GM19438 (cell line): ENCODE data around the gene SENP1.
A peak's percentile ranks its signal among the peaks of the same experiment; 100 is the strongest.
"Not testable (repeated sequence)": the region's sequence is repeated elsewhere in the genome, so short reads cannot be mapped to it uniquely, and the experiment has no call there.

Source experiments
- ATAC-seq: cut with Tn5 transposase; IDR thresholded peaks from one replicate; pipeline ENCODE4 v1.9.1; 2021; ENCODE audit warnings: low read depth; ENCODE audit not compliant: unreplicated experiment

Gene SENP1

GRCh38 chr12:48105867-48106680, at the start of gene SENP1:
Gene SENP1 (minus strand): TSS chr12:48106079. CDS start chr12:48101472, 4,607 bp downstream.
- ATAC-seq = peak; percentile 73

DNA sequence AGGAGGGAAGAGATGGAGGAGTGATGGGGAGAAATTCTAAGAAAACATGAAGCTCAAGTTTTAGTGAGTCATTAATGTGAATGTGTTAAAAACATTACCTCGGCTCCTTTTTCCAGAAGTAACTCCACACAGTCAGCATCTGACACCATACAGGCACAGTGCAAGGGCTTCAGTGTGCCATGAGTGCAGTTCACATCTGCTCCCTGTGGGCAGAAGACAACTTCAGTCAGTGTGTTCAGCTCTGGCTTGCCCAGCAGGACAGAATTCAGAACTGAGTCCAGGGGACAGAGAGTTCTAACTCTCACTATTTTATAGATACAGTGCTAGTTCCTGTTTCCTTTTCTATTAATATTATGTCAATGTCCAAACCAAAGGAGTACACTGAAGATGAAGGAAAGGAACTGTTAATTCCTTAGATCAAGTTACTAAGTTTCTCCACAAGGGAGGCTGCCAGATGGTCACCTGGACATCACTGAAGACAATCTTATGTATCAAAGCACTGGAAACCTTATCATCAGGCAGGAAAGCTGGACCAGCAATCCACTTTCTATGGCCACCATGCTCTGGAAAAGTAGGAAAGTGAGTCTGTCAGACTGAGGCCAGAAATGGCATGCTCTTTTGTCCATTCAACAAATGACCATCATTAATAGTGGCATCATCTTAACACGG, 45.4 kb upstream of the SENP1 start:
- no peak for ATAC-seq

DNA sequence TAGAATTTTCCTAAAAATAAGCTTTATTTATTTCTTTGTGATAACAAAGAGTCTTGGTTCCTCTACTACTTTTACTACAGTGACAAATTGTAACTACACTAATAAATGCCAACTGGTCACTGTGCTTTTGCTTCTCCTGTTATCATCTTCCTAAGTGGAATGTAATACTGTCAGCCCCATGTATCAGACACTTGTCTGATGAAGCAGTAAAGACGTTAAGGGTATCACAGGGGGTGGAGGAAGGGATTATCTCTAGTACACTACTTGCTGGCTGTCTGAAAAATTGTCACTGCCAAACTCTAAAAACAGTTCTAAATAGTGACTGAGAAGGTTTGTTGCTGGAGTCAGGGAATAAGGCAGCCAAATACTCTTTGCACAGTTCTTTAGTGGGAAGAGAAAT, 40.1 kb upstream of the SENP1 start:
- no peak for ATAC-seq

DNA sequence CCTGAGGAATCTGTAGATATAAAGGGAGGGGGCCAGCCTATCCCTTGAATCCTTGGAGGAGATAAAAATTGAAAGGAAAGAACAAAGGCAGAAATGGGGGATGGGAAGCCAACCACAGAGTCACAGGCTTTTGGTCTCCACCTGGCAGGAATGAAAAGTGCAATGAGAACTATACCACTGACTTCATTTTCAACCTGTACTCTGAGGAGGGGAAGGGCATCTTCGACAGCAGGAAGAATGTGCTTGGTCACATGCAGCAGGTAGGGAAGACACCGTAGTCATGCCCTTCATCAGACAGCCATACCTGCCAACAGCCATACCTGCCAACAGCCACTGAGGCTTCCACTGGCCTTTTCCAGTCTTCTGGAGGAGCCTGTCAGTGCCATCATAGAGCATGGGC, 38.0 kb upstream of the SENP1 start:
- no peak for ATAC-seq

- no peak for ATAC-seq
These were observed 37.2 kb upstream of the SENP1 start for GRCh38 chr12:48142818-48143674.

GRCh38 chr12:48135027-48135426, 29.1 kb upstream of the SENP1 start:
- ATAC-seq = no peak

GRCh38 chr12:48132826-48133225, 26.9 kb upstream of the SENP1 start:
- no peak for ATAC-seq

GRCh38 chr12:48131517-48131916, 25.6 kb upstream of the SENP1 start:
- ATAC-seq = no peak

GRCh38 chr12:48129376-48129775, 23.5 kb upstream of the SENP1 start:
- no peak for ATAC-seq

DNA sequence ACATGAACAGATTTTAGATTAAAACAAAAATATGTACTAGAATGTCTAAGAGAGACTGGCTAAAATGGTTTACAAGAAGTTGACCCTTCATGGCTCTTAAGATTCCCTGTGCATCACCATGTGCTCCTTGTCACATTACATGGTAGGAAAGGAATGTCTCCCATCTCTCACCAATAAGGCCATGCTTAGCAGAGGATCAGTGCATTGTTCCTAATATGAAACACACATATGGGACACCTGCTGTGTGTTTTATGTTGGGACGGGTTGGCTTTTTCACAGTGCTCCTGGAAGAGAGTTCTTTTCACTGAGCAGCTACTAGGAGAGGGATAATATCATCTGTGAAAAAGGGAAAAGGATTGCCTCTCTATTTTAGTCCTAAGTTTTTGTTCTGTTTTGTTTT, 22.9 kb upstream of the SENP1 start:
- no peak for ATAC-seq

- ATAC-seq = no peak
These were observed 21.2 kb upstream of the SENP1 start for GRCh38 chr12:48126953-48127630.

DNA sequence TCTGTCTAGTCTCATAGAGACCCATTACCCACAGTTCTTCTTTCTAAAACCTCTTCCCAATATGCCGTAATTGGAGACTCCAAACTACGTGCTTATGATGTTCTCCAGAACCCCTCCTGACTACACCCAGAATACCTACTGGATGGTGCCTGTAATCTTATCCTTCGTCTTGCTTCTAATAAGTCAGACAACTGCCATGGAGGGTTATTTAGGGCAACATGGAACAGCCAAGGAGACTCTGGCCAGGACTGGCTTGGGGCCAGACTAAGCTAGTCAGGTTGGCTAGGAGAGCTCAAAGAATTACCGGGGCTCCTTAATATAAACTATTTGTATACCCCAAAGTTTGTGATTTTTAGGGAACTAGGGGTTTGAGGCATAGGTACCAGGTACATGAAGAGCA, 20.1 kb upstream of the SENP1 start:
- no peak for ATAC-seq

- not testable (repeated sequence) for ATAC-seq
These were observed 19.7 kb upstream of the SENP1 start for GRCh38 chr12:48125542-48125941.

DNA sequence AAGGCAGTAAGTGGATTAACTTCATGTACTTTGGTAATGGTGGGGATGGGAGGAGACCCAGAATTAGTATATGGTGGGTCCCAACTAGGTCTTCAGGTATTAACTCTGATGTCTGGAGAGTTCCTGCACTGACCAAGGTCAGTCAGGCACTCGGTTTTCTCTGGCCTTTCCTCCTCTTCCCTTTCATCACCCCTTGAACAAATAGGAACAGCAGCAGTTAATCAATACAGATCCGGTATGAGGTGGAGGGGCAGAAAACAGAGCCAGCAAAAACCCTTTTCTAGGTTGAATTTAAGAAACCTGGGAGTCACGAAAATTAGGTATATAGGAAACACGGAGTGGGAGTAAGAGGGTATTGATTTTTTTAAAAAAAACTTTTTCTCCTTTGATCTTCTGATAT, 17.3 kb upstream of the SENP1 start:
- ATAC-seq = no peak

DNA sequence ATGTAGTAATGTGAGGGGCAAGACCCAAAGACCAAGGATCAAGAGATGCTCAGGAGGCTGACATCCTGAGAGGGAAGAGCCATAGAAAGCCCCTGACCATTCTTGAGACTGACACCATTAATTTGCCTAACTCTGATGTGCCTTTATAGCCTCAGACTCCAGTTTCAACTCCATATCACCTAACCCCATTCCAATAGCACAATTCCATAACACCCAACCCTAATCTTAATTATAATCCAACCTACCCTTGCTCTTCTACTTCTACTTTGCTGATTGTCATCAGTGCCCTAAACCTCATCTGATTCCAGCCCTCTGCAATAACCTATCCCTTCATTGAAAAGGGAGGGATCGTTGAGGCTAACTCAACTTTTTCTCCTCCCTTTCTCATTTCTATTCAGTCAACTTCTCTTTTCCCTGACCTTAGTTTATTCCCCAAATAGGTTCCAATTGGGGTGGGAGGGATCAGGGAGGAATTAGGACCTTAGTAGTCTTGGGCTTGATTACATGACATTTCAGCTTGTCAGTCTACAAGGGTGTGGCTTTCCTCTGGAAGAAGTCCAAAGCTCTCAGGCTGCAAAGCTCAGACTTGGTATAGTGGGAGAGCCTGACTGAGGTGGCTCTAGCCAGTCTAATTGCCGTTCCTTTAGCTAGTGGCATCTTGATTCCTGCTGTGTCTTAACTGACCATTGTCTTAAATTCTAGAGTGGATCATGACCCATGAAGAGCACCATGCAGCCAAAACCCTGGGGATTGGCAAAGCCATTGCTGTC, 16.4 kb upstream of the SENP1 start:
- no peak for ATAC-seq

DNA sequence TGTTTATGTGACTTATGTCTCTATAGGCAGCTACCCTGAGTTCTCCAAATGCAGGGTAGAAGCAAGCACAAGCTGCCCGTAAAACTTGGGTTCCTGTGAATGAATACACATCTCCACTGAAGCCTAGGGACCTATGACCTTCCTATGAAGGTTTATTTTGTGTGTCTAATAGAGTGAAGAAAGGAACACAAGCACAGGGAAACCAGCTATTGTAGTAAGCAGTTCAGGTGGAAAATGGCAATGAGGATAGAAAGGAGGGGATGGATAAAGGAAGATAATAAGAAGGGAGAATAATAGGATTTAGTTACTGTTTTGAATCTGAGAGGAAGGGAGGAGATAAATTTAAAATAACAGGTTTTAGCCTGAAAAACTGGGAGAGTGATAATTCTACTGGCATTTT, 15.6 kb upstream of the SENP1 start:
- ATAC-seq = no peak

DNA sequence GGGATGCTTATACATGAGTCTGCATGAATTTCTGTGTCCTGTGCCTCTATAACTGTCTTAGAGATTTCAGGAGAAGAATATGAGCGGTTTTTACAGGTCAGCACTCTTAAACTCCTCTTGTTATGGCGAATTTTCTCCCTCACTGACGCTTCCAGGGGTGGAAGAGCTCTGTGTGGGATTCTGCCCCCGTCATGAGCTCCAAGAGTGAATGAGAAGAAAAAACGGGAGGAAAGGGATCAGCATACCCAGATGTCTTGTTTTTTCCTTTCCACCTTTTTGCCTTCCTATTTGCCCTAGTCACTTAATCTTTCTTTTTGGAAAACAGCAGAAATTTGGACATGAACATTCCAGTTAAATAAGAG, 13.9 kb upstream of the SENP1 start:
- no peak for ATAC-seq

DNA sequence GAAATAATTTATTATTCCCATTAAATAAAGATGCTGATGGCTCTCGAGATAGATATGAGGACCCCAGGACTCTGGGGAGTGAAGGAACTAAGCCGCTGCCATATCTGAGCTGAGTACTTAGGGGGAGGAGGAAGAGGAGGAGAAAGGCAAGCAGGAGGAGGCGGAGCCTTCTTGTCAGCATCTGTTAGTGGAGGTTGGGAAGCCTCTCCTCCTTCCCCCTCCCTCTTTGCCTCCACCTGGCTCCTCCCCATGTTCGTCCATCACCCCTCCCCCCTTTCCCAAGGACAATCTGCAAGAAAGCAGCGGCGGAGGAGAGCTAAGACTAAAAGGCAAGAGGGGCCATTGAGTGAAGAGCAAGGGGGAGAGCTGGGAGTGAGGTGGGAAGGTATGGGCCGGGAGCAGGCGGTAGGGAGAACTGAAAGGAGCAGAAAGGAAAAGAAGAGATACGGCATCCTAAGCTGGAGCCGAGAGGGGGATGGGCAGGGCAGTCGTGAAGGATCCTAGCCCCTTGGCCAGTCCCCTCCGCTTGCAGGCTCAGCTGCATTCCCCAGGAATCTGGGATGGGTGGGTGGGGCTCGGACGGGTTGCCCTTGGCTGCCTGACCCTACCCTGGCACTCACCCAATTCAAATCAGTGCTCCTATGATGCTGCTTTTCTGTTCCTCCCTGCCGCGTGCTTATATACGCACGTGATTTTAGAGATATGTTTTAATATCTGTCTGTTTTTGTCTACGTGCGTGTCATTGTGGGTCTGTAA, 13.4 kb upstream of the SENP1 start, which contains the start of gene PFKM:
Gene PFKM, plus strand, starts transcription at position 287 of the 756 bp plus-strand sequence. CDS start 3,411 bp downstream, outside the sequence.
- peak; percentile 100 for ATAC-seq

GRCh38 chr12:48118284-48118871, 12.5 kb upstream of the SENP1 start:
- ATAC-seq = no peak
